ENCODE results near the gene HCCS. TPM values are rescaled to one million over a fixed set of nuclear protein-coding genes. Genes with fewer than 3 reads are reported as not detected.
"Not testable (repeated sequence)": the region's sequence is repeated elsewhere in the genome, so short reads cannot be mapped to it uniquely, and the experiment has no call there.

The HCCS gene
- total RNA-seq, 2 experiments from 2014 or later = 33.9 to 36.6 TPM

DNA sequence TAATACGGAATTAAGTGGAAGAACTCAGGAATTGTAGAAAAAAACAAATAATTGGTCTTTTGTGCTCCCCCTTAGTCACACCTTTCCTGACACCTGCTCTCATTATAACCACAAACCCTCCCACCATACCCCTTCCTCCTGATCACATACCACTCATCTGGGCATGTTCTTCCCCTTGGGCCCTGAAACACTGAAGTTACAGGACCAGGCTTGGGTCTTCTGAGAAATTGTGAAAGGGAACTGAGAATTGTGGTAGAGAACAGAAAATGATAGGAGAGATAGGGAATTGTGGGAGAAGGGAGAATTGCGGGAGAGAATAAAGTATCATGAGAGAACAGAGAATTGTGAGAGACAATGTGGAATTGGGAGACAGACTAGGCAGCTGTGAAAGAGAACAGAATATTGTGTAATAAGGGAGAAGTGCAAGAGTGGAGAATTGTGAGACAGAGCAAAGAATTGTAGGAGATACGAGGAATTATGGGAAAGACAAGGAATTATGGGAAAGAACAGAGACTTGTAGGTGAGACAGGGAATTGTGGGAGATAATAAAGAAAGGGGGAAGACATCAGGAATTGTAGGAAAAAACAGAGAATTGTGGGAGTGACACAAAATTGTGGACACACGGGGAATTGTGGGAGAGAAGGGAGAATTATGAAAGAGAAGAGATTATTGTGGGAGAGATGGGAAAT, 2.7 kb upstream of the HCCS start:
- H3K4me1 Mint-ChIP-seq = peaks cover 14% of the 10 kb centered on the region
- H3K9me3 Mint-ChIP-seq = no peaks in the 10 kb centered on the region
- H3K27ac Mint-ChIP-seq = no peak overlapping the region
- no peak overlapping the region for H3K4me3 Mint-ChIP-seq
- no peaks in the 10 kb centered on the region for H3K27me3 Mint-ChIP-seq
- H3K36me3 Mint-ChIP-seq = peaks cover 3% of the 10 kb centered on the region
- no peak for DNase-seq

- H3K27me3 Mint-ChIP-seq = no peaks in the 10 kb centered on the region
- H3K9me3 Mint-ChIP-seq = no peaks in the 10 kb centered on the region
- no peak overlapping the region for H3K27ac Mint-ChIP-seq
- no peak overlapping the region for H3K4me3 Mint-ChIP-seq
- no peak for DNase-seq
- peaks cover 4% of the 10 kb centered on the region for H3K36me3 Mint-ChIP-seq
- peaks cover 21% of the 10 kb centered on the region for H3K4me1 Mint-ChIP-seq
These were observed 1.2 kb upstream of the HCCS start for GRCh38 chrX:11109968-11110367.

DNA sequence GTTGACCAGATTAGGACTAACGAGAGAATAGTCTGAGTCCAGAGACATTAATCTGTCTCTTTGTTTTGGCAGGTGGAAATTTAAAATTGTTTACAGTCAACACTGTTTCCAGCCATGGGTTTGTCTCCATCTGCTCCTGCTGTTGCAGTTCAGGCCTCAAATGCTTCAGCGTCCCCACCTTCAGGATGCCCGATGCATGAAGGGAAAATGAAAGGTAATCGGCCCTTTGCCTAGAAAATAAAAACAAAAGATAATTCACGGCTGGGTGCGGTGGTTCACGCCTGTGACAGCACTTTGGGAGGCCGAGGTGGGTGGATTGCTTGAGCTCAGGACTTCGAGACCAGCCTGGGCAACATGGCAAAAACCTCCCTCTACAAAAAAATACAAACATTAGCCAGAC, 815 bp downstream of the HCCS start:
- no peak overlapping the region for H3K4me3 Mint-ChIP-seq
- H3K36me3 Mint-ChIP-seq = peaks cover 7% of the 10 kb centered on the region
- no peak for DNase-seq
- H3K4me1 Mint-ChIP-seq = peaks cover 21% of the 10 kb centered on the region
- H3K9me3 Mint-ChIP-seq = no peaks in the 10 kb centered on the region
- H3K27me3 Mint-ChIP-seq = no peaks in the 10 kb centered on the region
- H3K27ac Mint-ChIP-seq = peak overlapping the region; percentile 98

DNA sequence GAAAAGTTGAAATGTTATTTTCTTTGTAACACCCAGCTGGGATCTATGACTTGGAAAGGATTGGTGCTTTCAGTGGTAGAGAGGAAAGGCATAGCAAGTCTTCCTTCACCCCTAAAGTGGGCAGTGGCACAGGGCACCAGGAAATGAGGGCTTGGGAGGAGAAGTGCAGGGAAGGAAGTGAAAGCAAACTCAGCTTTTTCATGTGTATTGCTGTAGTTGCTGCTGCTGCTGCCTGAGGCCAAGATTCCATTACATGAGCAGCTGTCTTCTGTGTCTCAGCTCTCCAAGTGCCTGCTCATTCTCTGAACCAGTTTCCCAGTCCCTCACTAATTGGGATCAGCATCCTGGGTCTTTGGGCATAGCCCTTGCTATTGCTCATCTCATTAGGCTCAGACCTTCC, 2.6 kb downstream of the HCCS start:
- Mint-ChIP-seq H3K27ac (peak overlapping the region; percentile 81), H3K36me3 (peaks cover 4% of the 10 kb centered on the region), H3K9me3 (no peaks in the 10 kb centered on the region), H3K27me3 (no peaks in the 10 kb centered on the region), H3K4me3 (no peak overlapping the region), H3K4me1 (peaks cover 21% of the 10 kb centered on the region)
- no peak for DNase-seq

- no peak overlapping the region for H3K27ac Mint-ChIP-seq
- H3K27me3 Mint-ChIP-seq = no peaks in the 10 kb centered on the region
- peaks cover 18% of the 10 kb centered on the region for H3K36me3 Mint-ChIP-seq
- no peak overlapping the region for H3K4me3 Mint-ChIP-seq
- no peaks in the 10 kb centered on the region for H3K9me3 Mint-ChIP-seq
- peaks cover 13% of the 10 kb centered on the region for H3K4me1 Mint-ChIP-seq
- DNase-seq = no peak
These were observed 6.6 kb downstream of the HCCS start for GRCh38 chrX:11117745-11118144.

DNA sequence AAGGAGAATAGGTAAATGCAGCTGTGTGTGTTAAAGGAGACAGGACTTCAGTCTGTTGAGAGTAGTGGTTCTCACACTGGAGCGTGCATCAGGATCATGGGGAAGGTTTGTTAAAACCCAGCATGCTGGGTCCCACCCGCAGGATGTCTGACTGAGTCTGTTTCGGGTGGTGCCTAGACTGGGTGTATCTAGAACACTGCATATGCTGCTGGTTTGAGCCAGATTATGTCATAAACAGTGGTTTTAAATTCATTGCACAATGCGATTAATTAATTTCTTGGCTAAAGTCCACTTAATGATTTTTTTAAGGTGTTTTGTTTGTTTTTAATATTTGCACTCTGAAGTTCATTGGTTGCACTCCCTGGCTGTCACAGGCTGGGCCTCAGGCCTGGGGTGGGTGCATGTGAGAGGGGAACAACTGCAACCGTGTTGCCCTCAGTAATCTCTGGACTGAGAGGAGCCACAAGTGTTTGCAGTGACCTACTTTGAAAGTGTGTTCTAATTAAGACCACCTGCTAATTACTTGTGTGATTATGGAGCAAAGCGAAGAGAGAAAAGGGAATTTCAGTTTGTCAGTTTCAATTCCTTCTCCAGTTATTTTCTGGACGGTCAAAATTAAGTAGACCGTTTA, 8.3 kb downstream of the HCCS start:
- peaks cover 18% of the 10 kb centered on the region for H3K36me3 Mint-ChIP-seq

GRCh38 chrX:11123087-11123486, 12.0 kb downstream of the HCCS start:
- not testable (repeated sequence) for H3K9me3 Mint-ChIP-seq, DNase-seq, H3K4me3 Mint-ChIP-seq, H3K4me1 Mint-ChIP-seq, H3K27ac Mint-ChIP-seq, H3K27me3 Mint-ChIP-seq
- H3K36me3 Mint-ChIP-seq = peaks cover 14% of the 10 kb centered on the region

More for the DNA sequence above, 8.3 kb downstream of the HCCS start:
- Mint-ChIP-seq H3K9me3 (no peaks in the 10 kb centered on the region), H3K27ac (no peak overlapping the region), H3K4me1 (no peaks in the 10 kb centered on the region), H3K27me3 (no peaks in the 10 kb centered on the region), H3K4me3 (no peak overlapping the region)
- no peak for DNase-seq

DNA sequence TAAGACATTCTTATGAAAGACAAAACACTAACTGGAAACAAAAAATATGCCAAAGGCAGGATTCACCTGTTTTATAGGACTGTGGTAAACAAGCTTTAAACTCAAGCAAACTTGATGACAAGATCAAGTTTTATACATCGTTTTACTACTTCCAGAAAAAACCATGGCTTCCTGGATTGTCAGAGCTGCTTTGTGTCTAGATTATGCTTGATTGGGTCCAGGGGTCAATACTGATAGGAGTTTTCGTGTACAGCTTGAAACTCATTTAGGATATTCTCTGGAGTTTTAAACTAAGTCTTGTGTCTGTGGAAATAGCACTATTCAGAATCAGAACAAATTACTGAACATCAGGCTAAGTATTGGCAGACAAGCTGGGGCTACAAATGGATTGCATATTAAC, 13.0 kb downstream of the HCCS start:
- peaks cover 14% of the 10 kb centered on the region for H3K36me3 Mint-ChIP-seq
- no peaks in the 10 kb centered on the region for H3K4me1 Mint-ChIP-seq
- H3K27ac Mint-ChIP-seq = no peak overlapping the region
- H3K4me3 Mint-ChIP-seq = no peak overlapping the region
- H3K27me3 Mint-ChIP-seq = no peaks in the 10 kb centered on the region
- no peak for DNase-seq
- H3K9me3 Mint-ChIP-seq = no peaks in the 10 kb centered on the region

- no peaks in the 10 kb centered on the region for H3K27me3 Mint-ChIP-seq
- DNase-seq = no peak
- H3K4me3 Mint-ChIP-seq = no peak overlapping the region
- H3K9me3 Mint-ChIP-seq = no peaks in the 10 kb centered on the region
- H3K4me1 Mint-ChIP-seq = no peaks in the 10 kb centered on the region
- H3K27ac Mint-ChIP-seq = no peak overlapping the region
- H3K36me3 Mint-ChIP-seq = peaks cover 14% of the 10 kb centered on the region
These were observed 13.9 kb downstream of the HCCS start for GRCh38 chrX:11125060-11125459.

- no peaks in the 10 kb centered on the region for H3K27me3 Mint-ChIP-seq
- H3K4me3 Mint-ChIP-seq = no peak overlapping the region
- H3K36me3 Mint-ChIP-seq = no peaks in the 10 kb centered on the region
- H3K9me3 Mint-ChIP-seq = no peaks in the 10 kb centered on the region
- no peaks in the 10 kb centered on the region for H3K4me1 Mint-ChIP-seq
- no peak for DNase-seq
- no peak overlapping the region for H3K27ac Mint-ChIP-seq
These were observed 18.5 kb downstream of the HCCS start for GRCh38 chrX:11129534-11130105.

DNA sequence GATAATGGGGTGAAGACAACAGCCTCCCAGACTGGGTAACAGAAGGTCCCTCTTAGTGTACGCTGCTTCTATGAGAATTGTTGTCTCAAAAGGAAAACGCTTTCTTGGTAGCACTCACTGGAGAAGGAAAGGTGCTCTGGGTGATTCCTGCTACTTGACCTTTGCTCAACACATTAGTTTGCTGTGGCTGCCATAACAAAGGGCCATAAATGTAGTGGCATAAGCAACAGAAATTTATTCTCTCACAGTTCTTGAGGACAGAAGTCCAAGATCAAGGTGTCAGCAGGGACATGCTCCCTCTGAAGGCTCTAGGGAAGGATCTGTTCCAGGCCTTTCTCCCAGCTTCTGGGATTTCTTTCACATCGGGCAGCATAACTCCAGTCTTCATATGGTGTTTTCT, 19.0 kb downstream of the HCCS start:
- Mint-ChIP-seq H3K9me3 (no peaks in the 10 kb centered on the region), H3K4me1 (no peaks in the 10 kb centered on the region), H3K27ac (no peak overlapping the region), H3K27me3 (no peaks in the 10 kb centered on the region), H3K4me3 (no peak overlapping the region), H3K36me3 (no peaks in the 10 kb centered on the region)
- no peak for DNase-seq

- Mint-ChIP-seq H3K4me1 (no peaks in the 10 kb centered on the region), H3K27me3 (no peaks in the 10 kb centered on the region), H3K9me3 (no peaks in the 10 kb centered on the region), H3K4me3 (no peak overlapping the region), H3K36me3 (no peaks in the 10 kb centered on the region), H3K27ac (no peak overlapping the region)
- DNase-seq = no peak
These were observed 20.0 kb downstream of the HCCS start for GRCh38 chrX:11131146-11131545.

DNA sequence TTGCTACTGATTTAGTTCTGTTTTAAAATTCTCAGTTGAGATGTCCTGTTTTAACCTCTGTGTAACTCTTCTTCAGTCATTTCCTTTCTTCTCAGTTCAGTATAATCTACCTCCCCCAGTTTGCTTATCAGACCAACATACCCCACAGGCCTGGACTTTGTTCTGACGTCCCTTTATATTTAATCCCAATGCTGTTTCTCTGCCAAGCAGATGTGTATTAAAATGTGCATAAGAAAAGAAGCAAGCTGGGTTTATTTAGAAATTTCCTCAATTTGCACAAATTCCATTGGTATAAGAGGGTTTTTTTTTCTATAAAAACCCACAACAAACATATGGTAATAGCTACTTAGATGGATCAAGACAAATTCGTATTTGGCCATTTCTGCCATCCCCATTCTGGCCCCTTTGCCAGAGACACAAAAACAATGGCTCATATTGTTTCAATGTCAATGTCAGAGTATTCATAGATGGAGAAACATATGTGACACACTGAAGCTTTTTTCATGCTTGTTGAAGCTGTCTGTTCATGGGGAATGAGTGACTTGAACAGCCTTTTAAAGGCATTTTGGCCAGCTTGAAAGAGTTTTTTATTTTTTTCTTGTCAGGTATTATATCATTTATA, 24.5 kb downstream of the HCCS start:
- no peaks in the 10 kb centered on the region for H3K36me3 Mint-ChIP-seq
- no peaks in the 10 kb centered on the region for H3K4me1 Mint-ChIP-seq
- H3K4me3 Mint-ChIP-seq = no peak overlapping the region
- no peak for DNase-seq
- no peaks in the 10 kb centered on the region for H3K9me3 Mint-ChIP-seq
- H3K27me3 Mint-ChIP-seq = no peaks in the 10 kb centered on the region
- H3K27ac Mint-ChIP-seq = no peak overlapping the region

GRCh38 chrX:11137543-11138139, 26.5 kb downstream of the HCCS start:
- Mint-ChIP-seq H3K36me3 (no peaks in the 10 kb centered on the region), H3K27me3 (no peaks in the 10 kb centered on the region), H3K4me3 (no peak overlapping the region), H3K9me3 (no peaks in the 10 kb centered on the region), H3K4me1 (no peaks in the 10 kb centered on the region), H3K27ac (no peak overlapping the region)
- DNase-seq = no peak
